HL-60 (cell line): ENCODE results near the gene SH3RF1.

ENCODE experiments used
- CTCF ChIP-seq: IDR thresholded peaks from one replicate; pipeline ENCODE4 v1.5.1; 2011; ENCODE audit warnings: low read length, control low read depth, inconsistent platforms; ENCODE audit not compliant: insufficient read depth
- GABPA ChIP-seq: IDR thresholded peaks from 2 replicates; pipeline ENCODE4 v1.6.1; 2012; ENCODE audit warnings: low read depth
- POLR2AphosphoS5 ChIP-seq: IDR thresholded peaks from 2 replicates; pipeline ENCODE4 v1.6.1; 2012; ENCODE audit warnings: low read depth
- REST ChIP-seq: IDR thresholded peaks from 2 replicates; pipeline ENCODE4 v1.6.1; 2012; ENCODE audit warnings: low read depth; ENCODE audit not compliant: insufficient replicate concordance

- TF ChIP-seq CTCF (no peak), POLR2AphosphoS5 (no peak), GABPA (no peak), REST (no peak)
These were observed 65.0 kb downstream of the SH3RF1 start for GRCh38 chr4:169205744-169206080.
